Activated naive CD4-positive, alpha-beta T cell treated with anti-CD3 and anti-CD28 coated beads for 36 hours (primary cell): ENCODE measurements around the gene SLC12A5. TPM values are rescaled to one million over a fixed set of nuclear protein-coding genes. Genes with fewer than 3 reads are reported as not detected.
A peak's percentile ranks its signal among the peaks of the same experiment; 100 is the strongest.

Experiments
- CTCF ChIA-PET: fragments of 350-600 bp; sonication (Branson Sonifier 250); formaldehyde crosslinking; loops from one replicate; lab custom pipeline; 2021; ENCODE audit warnings: antibody characterized with exemption; lab: Charles Lee
- DNase-seq: peaks from one replicate; pipeline ENCODE4 v3.0.0-alpha.2; 2020
- H3K27ac Mint-ChIP-seq: one replicate; pipeline ENCODE4 v1.8.0; 2021; ENCODE audit warnings: mild to moderate bottlenecking, mixed read lengths
- H3K27me3 Mint-ChIP-seq: one replicate; pipeline ENCODE4 v1.8.0; 2021; ENCODE audit warnings: low read depth, mixed read lengths
- H3K36me3 Mint-ChIP-seq: one replicate; pipeline ENCODE4 v1.8.0; 2021; ENCODE audit warnings: low read depth, mixed read lengths
- H3K4me1 Mint-ChIP-seq: one replicate; pipeline ENCODE4 v1.8.0; 2021; ENCODE audit warnings: low read depth, mixed read lengths
- H3K4me3 Mint-ChIP-seq: one replicate; pipeline ENCODE4 v1.8.0; 2021; ENCODE audit warnings: mild to moderate bottlenecking, moderate library complexity, mixed read lengths
- H3K9me3 Mint-ChIP-seq: one replicate; pipeline ENCODE4 v1.8.0; 2021; ENCODE audit warnings: mixed read lengths
- intact Hi-C: fragments of 100-400 bp; cut with micrococcal nuclease; formaldehyde crosslinking; loops from one replicate; pipeline ENCODE4 v1.15.1; 2023
- total RNA-seq, 2 experiments: library from RNA; stranded (reverse); gene quantifications; one replicate each; pipeline ENCODE4 v1.2.3, GENCODE V29; 2021

The SLC12A5 gene
- total RNA-seq, 2 experiments from 2014 or later = not detected

DNA sequence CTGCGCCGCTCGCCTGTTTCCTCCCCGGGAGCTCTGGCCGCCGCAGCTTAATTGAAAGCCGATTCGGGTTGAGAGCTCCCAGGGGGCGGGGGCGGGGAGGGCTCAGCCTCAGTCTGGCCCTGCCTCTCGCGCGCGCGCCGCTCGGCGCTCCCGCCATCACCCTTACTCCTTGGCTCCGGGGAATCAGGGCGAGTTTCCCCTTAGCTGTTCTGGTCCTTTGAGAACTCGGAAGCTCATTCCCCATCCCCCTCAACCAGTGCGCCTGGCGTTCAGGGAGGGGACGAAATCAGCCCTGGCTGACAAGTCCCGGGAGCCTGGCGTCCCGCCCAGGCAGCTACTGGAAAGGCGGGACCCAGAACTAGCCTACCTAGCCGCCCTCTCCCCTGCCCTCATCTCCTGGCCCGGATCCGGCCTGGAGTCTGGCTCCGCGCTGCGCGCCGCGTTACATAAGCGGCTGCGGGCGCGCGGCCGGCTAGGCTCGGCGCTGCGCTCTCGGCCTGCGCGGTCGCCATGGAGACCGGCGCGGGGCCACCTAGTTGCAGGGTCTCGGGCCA, 2.8 kb downstream of the SLC12A5 start:
- H3K9me3 Mint-ChIP-seq = no peaks in the 10 kb centered on the region
- no peak overlapping the region for H3K27ac Mint-ChIP-seq
- peaks cover 52% of the 10 kb centered on the region for H3K27me3 Mint-ChIP-seq
- intact Hi-C loops = no loop called here
- H3K4me1 Mint-ChIP-seq = no peaks in the 10 kb centered on the region
- no peak overlapping the region for H3K4me3 Mint-ChIP-seq
- DNase-seq = no peak
- no peaks in the 10 kb centered on the region for H3K36me3 Mint-ChIP-seq
- CTCF ChIA-PET = interaction anchor here (0.9 to 2.0 kb wide), 2 partner anchors 9 to 18 kb away, joined by 4 to 9 read pairs; no protein-coding TSS in a partner anchor

DNA sequence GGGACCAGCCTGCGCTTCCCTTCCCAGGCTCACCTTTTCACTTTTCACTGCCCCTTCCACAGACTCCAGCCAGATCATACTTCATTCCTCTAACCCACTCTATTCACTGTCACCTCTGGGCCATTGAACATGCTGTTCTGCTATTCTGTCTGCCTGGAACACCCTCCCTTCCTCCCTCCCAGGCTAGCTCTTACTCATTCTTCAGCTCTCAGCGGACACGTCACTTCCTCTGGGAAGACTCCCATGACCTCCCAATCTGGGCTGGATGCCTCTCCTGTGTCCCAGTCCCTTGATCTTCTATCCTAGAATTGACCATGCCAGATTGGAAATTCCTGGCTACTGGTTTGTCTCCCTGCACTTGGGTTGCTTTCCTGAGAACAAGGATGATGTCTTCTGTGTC, 5.0 kb downstream of the SLC12A5 start:
- no peak overlapping the region for H3K4me3 Mint-ChIP-seq
- DNase-seq = no peak
- H3K9me3 Mint-ChIP-seq = no peaks in the 10 kb centered on the region
- H3K4me1 Mint-ChIP-seq = no peaks in the 10 kb centered on the region
- H3K27ac Mint-ChIP-seq = no peak overlapping the region
- H3K27me3 Mint-ChIP-seq = peaks cover 51% of the 10 kb centered on the region
- CTCF ChIA-PET = interaction anchor here (1.9 kb wide), 1 partner anchor 47 kb away, joined by 7 read pairs; no protein-coding TSS in a partner anchor
- intact Hi-C loops = no loop called here
- no peaks in the 10 kb centered on the region for H3K36me3 Mint-ChIP-seq

DNA sequence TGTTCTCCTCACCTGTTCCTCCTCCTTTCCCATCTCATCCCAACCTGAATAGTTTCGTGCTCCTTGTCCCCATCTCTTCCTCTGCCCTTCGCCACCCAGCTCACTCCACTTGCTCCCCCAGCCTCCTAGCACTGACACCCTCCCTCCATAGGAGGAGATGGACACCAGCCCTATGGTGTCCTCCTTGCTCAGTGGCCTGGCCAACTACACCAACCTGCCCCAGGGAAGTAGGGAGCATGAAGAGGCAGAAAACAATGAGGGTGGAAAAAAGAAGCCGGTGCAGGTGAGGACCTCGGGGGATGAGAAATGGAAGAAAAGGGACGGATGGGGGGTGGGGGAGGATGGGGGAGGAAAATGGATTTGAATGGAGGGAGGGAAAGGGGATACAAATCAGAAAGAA, 6.2 kb downstream of the SLC12A5 start:
- intact Hi-C loops = no loop called here
- Mint-ChIP-seq H3K4me3 (no peak overlapping the region), H3K36me3 (no peaks in the 10 kb centered on the region), H3K27ac (no peak overlapping the region), H3K27me3 (peaks cover 45% of the 10 kb centered on the region), H3K9me3 (no peaks in the 10 kb centered on the region), H3K4me1 (no peaks in the 10 kb centered on the region)
- no peak for DNase-seq
- CTCF ChIA-PET = no interaction called here

DNA sequence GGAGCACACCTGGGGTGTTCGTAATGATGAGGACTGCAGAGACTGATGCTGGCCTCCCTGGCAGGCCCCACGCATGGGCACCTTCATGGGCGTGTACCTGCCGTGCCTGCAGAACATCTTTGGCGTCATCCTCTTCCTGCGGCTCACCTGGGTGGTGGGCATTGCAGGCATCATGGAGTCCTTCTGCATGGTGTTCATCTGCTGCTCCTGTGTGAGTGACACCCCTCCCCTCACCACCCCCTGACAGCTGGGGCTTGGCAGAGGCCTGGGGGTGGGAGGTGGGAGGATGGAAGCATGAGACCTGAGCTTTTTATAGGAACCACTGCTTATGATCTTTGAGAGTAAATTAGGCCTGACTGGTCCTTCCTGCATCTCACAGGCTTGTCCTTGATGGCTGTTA, 6.7 kb downstream of the SLC12A5 start:
- DNase-seq = no peak
- H3K27ac Mint-ChIP-seq = no peak overlapping the region
- no peak overlapping the region for H3K4me3 Mint-ChIP-seq
- CTCF ChIA-PET = no interaction called here
- intact Hi-C loops = no loop called here
- peaks cover 44% of the 10 kb centered on the region for H3K27me3 Mint-ChIP-seq
- H3K36me3 Mint-ChIP-seq = no peaks in the 10 kb centered on the region
- H3K4me1 Mint-ChIP-seq = no peaks in the 10 kb centered on the region
- H3K9me3 Mint-ChIP-seq = no peaks in the 10 kb centered on the region

DNA sequence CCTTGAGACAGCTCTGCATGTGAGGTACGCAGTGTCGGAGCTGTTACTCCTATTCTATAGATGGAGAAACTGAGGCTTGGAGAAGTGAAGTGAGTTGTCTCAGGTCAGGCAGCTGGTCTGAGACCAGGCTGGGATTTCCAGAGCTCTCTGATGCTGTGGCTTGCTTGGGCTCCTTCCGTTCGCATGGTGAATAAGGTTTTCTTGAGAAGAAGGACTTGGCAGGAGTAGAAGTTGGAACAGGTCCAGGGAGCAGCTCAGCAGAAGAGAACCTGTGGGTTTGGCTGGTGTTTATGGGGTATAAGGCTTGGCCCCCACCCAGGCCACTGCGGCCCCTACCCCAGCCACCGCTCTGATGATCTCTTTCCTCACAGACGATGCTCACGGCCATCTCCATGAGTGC, 7.4 kb downstream of the SLC12A5 start:
- CTCF ChIA-PET = no interaction called here
- intact Hi-C loops = no loop called here
- Mint-ChIP-seq H3K4me1 (no peaks in the 10 kb centered on the region), H3K9me3 (no peaks in the 10 kb centered on the region), H3K36me3 (no peaks in the 10 kb centered on the region), H3K27me3 (peaks cover 40% of the 10 kb centered on the region), H3K4me3 (no peak overlapping the region), H3K27ac (no peak overlapping the region)
- DNase-seq = no peak

DNA sequence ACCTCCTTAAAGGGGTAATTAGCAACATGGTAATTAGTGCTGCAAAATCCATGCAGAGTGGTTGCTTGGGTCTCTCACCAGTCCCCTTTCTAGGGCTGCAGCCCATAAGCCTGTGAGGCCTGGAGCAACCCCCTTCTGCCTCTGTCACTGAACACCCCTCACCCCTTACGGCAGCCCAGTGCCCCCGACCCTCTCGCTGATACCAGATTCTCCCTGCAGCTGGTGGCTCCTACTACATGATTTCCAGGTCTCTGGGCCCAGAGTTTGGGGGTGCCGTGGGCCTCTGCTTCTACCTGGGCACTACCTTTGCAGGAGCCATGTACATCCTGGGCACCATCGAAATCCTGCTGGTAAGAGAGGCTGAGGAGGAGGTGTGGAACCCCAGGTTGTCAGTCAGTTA, 8.0 kb downstream of the SLC12A5 start:
- no peak overlapping the region for H3K4me3 Mint-ChIP-seq
- no peak overlapping the region for H3K27ac Mint-ChIP-seq
- H3K4me1 Mint-ChIP-seq = no peaks in the 10 kb centered on the region
- no peaks in the 10 kb centered on the region for H3K36me3 Mint-ChIP-seq
- CTCF ChIA-PET = no interaction called here
- intact Hi-C loops = no loop called here
- no peaks in the 10 kb centered on the region for H3K9me3 Mint-ChIP-seq
- H3K27me3 Mint-ChIP-seq = peaks cover 47% of the 10 kb centered on the region
- DNase-seq = no peak

DNA sequence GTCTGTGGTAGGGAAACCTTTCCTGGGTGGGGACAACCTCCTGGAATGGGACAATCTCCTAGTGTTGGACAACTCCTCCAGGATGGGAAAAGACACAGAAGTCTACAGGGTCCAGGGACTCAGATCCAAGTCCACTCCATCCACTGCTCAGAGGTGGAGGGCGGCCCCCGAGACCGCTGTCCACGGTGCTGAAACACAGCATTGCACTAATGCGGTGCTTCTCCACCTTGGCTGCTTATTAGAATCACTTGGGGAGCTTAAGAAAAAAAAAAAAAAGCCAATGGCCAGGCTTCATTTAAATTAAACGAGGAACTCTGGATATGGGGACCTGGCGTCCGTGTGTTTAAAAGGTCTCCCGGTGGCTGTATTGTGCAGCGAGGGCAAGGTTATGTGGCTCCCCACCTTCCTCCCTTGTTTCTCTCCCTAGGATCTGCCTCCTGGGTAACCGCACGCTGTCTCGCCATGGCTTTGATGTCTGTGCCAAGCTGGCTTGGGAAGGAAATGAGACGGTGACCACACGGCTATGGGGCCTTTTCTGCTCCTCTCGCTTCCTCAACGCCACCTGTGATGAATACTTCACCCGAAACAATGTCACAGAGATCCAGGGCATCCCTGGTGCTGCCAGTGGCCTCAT, 12.0 kb downstream of the SLC12A5 start:
- no peak overlapping the region for H3K4me3 Mint-ChIP-seq
- CTCF ChIA-PET = no interaction called here
- intact Hi-C loops = loop anchor here (1.0 kb wide), 1 partner anchor 12 kb away; the partner anchor contains the start of gene SLC12A5
- peaks cover 32% of the 10 kb centered on the region for H3K27me3 Mint-ChIP-seq
- no peaks in the 10 kb centered on the region for H3K36me3 Mint-ChIP-seq
- H3K4me1 Mint-ChIP-seq = no peaks in the 10 kb centered on the region
- no peak overlapping the region for H3K27ac Mint-ChIP-seq
- no peaks in the 10 kb centered on the region for H3K9me3 Mint-ChIP-seq
- peak; percentile 73 for DNase-seq

DNA sequence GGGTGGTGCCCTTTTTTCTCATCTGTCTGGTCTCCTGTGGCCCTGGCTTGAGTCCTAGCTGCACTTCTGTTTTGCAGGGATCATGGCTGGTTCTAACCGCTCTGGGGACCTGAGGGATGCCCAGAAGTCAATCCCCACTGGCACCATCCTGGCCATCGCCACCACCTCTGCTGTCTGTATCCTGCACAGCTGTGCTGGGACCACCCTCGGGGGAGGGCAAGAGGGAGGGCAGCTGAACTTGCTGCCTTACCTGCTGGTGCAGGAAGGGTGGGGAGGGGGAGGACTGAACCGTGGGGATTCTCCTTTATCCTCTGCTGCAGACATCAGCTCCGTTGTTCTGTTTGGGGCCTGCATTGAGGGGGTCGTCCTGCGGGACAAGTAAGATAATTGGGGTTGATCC, 14.5 kb downstream of the SLC12A5 start:
- no peaks in the 10 kb centered on the region for H3K36me3 Mint-ChIP-seq
- no peak overlapping the region for H3K4me3 Mint-ChIP-seq
- CTCF ChIA-PET = interaction anchor here (1.0 kb wide), 1 partner anchor 57 kb away, joined by 3 read pairs; no protein-coding TSS in a partner anchor
- H3K27ac Mint-ChIP-seq = no peak overlapping the region
- H3K9me3 Mint-ChIP-seq = no peaks in the 10 kb centered on the region
- no peak for DNase-seq
- H3K27me3 Mint-ChIP-seq = peaks cover 33% of the 10 kb centered on the region
- intact Hi-C loops = no loop called here
- no peaks in the 10 kb centered on the region for H3K4me1 Mint-ChIP-seq

DNA sequence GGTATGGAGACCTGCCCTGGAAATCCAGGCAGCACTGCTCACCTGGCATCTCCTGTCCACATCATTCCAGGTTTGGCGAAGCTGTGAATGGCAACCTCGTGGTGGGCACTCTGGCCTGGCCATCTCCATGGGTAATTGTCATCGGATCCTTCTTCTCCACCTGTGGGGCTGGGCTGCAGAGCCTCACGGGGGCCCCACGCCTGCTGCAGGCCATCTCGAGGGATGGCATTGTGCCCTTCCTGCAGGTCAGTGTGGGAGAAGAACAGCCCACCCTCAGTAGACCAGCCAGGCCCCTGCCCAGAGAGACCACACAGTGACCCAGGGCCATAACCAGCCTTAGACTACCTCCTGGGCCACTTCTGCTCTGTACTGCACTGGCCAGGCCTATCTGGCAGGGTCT, 15.9 kb downstream of the SLC12A5 start:
- Mint-ChIP-seq H3K36me3 (no peaks in the 10 kb centered on the region), H3K27ac (no peak overlapping the region), H3K27me3 (peaks cover 32% of the 10 kb centered on the region), H3K4me1 (no peaks in the 10 kb centered on the region), H3K4me3 (no peak overlapping the region), H3K9me3 (no peaks in the 10 kb centered on the region)
- DNase-seq = no peak
- intact Hi-C loops = no loop called here
- CTCF ChIA-PET = no interaction called here

DNA sequence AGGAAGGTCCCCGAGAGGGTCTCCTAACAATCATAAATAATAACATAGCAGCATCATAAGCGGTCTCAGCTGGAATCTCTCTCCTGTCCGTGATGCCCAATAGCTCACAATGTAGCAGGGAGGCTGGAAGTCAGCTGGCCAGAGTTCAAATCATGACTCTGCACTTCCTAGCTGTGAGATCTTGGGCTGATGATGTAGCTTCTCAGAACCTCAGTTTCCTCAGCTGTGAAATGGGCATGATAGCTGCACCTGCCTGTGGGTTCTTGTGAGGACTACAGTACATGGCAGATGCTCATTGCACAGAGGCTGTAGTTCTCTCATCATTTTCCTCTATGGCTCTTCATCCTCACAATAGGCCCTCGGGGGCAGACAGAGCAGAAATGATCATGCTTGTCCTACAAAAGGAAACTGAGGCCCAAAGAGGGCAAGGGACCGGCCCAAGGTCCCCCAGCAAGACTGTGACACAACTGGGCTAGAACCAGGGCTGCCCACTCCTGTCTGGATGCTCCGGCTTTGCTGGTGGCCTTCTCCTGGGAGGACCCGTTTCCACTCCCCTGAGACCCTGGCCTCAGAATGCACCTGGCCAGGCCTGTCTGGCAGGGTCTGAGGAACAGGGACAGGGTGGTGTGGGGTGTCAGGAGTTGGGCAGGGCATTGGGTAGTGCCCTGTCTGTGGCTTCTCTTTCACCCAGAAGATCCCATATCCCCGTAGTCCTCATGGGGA, 17.7 kb downstream of the SLC12A5 start:
- CTCF ChIA-PET = no interaction called here
- DNase-seq = no peak
- H3K27me3 Mint-ChIP-seq = peaks cover 26% of the 10 kb centered on the region
- no peaks in the 10 kb centered on the region for H3K36me3 Mint-ChIP-seq
- no peak overlapping the region for H3K27ac Mint-ChIP-seq
- intact Hi-C loops = no loop called here
- no peak overlapping the region for H3K4me3 Mint-ChIP-seq
- no peaks in the 10 kb centered on the region for H3K4me1 Mint-ChIP-seq
- H3K9me3 Mint-ChIP-seq = no peaks in the 10 kb centered on the region

DNA sequence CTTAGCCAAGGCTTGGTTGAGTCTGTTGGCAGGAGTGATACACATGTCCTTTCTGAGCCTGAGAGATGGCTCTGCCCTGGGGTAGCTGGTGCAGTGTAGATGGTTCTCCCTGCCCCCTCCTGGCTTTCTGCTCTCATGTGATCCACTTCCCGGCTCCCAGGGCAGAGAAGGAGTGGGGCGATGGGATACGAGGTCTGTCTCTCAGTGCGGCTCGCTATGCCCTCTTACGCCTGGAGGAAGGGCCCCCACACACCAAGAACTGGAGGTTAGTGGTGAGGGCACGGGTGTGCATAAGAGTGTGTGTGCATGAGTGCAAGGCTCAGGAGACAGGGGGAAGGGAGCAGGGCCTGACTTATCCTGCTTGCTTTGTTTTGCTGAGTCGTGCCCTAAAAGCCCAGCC, 18.8 kb downstream of the SLC12A5 start:
- Mint-ChIP-seq H3K36me3 (no peaks in the 10 kb centered on the region), H3K27ac (no peak overlapping the region), H3K4me3 (no peak overlapping the region), H3K9me3 (no peaks in the 10 kb centered on the region), H3K4me1 (no peaks in the 10 kb centered on the region), H3K27me3 (peaks cover 16% of the 10 kb centered on the region)
- DNase-seq = no peak
- intact Hi-C loops = no loop called here
- CTCF ChIA-PET = no interaction called here

DNA sequence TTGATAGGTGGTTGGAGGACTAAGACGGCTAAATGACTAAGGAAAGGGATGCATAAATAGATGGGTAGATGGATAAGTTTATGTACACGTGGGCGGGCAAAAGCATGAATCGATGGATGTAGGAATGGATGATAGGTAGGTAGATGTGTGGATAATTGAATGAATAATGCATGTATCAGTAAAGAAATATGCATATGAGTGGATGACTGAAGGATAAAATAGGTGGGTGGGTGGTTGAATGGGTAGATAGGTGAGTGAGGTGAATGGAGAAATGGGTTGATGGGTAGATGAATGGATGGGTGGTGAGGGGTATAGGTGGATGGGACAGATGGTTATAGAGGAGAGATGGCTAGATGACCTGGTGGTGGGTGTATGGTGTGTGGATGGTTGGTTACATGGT, 20.2 kb downstream of the SLC12A5 start:
- intact Hi-C loops = no loop called here
- H3K4me1 Mint-ChIP-seq = no peaks in the 10 kb centered on the region

DNA sequence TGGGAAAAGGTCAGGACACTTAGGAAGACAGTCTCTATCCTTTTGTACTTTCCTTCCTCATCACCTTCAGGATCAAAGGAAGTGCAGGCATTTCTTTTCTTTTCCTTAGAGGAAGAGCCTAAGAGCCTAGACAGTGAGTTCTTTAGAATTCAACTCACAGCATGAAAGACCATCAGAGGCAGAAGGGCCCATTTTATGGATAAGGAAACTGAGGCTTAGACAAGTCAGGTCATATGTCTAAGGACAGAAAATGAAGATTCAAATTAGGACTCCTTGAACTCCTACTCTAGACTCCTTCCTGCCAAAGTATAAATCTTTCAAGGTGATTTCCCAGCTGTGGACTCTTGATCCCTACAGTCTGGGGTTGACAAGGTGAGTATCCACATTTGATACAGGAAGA, 20.8 kb downstream of the SLC12A5 start:
- H3K27ac Mint-ChIP-seq = no peak overlapping the region
- H3K4me3 Mint-ChIP-seq = no peak overlapping the region
- no peak for DNase-seq
- peaks cover 9% of the 10 kb centered on the region for H3K27me3 Mint-ChIP-seq
- CTCF ChIA-PET = no interaction called here
- no peaks in the 10 kb centered on the region for H3K36me3 Mint-ChIP-seq
- intact Hi-C loops = no loop called here
- H3K4me1 Mint-ChIP-seq = no peaks in the 10 kb centered on the region
- no peaks in the 10 kb centered on the region for H3K9me3 Mint-ChIP-seq

More for the DNA sequence above, 20.2 kb downstream of the SLC12A5 start:
- Mint-ChIP-seq H3K4me3 (no peak overlapping the region), H3K36me3 (no peaks in the 10 kb centered on the region), H3K27me3 (peaks cover 10% of the 10 kb centered on the region), H3K27ac (no peak overlapping the region), H3K9me3 (no peaks in the 10 kb centered on the region)
- CTCF ChIA-PET = no interaction called here
- no peak for DNase-seq
